HCT116 (cell line): Measurements from ENCODE around the gene SLC50A1. TPM values are rescaled to one million over a fixed set of nuclear protein-coding genes. Genes with fewer than 3 reads are reported as not detected.

Source experiments
- ATAC-seq: fragments of 200-7000 bp; cut with Tn5 transposase; 2 replicates; pipeline ENCODE4 v1.9.1; 2020; ENCODE audit warnings: mild to moderate bottlenecking, moderate library complexity
- BruUV-seq: library from RNA; stranded (reverse); fragments of 400-500 nt; replicated peaks from 2 replicates; lab custom pipeline; 2021; lab: Mats Ljungman, UMichigan
- CTCF ChIA-PET: fragments of 300-600 bp; sonication (Branson Sonifier 250); formaldehyde crosslinking; loops from one replicate; lab custom pipeline; 2021; ENCODE audit warnings: antibody characterized with exemption; lab: Charles Lee
- POLR2A ChIA-PET: fragments of 300-600, 350-600 bp; sonication (Branson Sonifier 250); formaldehyde crosslinking; loops from one replicate; lab custom pipeline; 2021; ENCODE audit warnings: antibody characterized with exemption; lab: Charles Lee
- RAD21 ChIA-PET, 2 experiments: fragments of 300-600 bp; sonication (Branson Sonifier 250); formaldehyde crosslinking; loops; one replicate each; lab custom pipeline; 2023; ENCODE audit warnings: low total read pairs in 2 of 2; ENCODE audit not compliant: uncharacterized antibody in 2 of 2, unreplicated experiment in 2 of 2, low non-redundant PET in 1 of 2; lab: Charles Lee
- DNase-seq: peaks from one replicate; pipeline ENCODE4 v3.0.0-alpha.2; 2010; ENCODE audit warnings: low read depth, low spot score
- H2AFZ ChIP-seq: fragments of 200-600 bp; shearing (Covaris generic), sonication (generic); 2 replicates; pipeline ENCODE4 v1.6.1; 2017; ENCODE audit warnings: low read depth, mixed run types, mixed read lengths, antibody characterized with exemption, low read length; ENCODE audit not compliant: poor library complexity, severe bottlenecking
- H3K27ac ChIP-seq: 2 replicates; pipeline ENCODE4 v1.5.1; 2012; ENCODE audit warnings: low read depth, low read length
- H3K27me3 ChIP-seq: fragments of 200-600 bp; sonication (generic); 2 replicates; pipeline ENCODE4 v1.6.1; 2016; ENCODE audit warnings: mixed run types, low read length, mixed read lengths; ENCODE audit not compliant: insufficient read depth
- H3K36me3 ChIP-seq, 2 experiments: fragments of 200-500 bp in 1 of 2; fragments of 200-600 bp in 1 of 2; sonication (Bioruptor generic) in 1 of 2; sonication (generic) in 1 of 2; 2 replicates each; pipeline versions ENCODE4 v1.5.1 to v1.6.1; 2014 to 2016; ENCODE audit warnings: low read length in 2 of 2, inconsistent platforms in 1 of 2, mixed read lengths in 1 of 2, mixed run types in 1 of 2; ENCODE audit not compliant: insufficient read depth in 2 of 2, control insufficient read depth in 1 of 2
- H3K4me1 ChIP-seq, 2 experiments: fragments of 200-600 bp in 1 of 2; sonication (generic) in 1 of 2; 2 replicates each; pipeline versions ENCODE4 v1.5.1 to v1.6.1; 2012 to 2017; ENCODE audit warnings: low read length in 2 of 2, inconsistent platforms in 1 of 2, mild to moderate bottlenecking in 1 of 2, mixed read lengths in 1 of 2, mixed run types in 1 of 2, moderate library complexity in 1 of 2; ENCODE audit not compliant: insufficient read depth in 2 of 2, control insufficient read depth in 1 of 2
- H3K4me2 ChIP-seq: fragments of 200-600 bp; sonication (generic); 2 replicates; pipeline ENCODE4 v1.6.1; 2017; ENCODE audit warnings: mixed run types, low read length, mixed read lengths
- H3K4me3 ChIP-seq, 2 experiments: fragments of 200-600 bp in 1 of 2; sonication (generic) in 1 of 2; replicated peaks in 1 of 2; 2 replicates each; pipeline ENCODE4 v1.5.1; 2011 to 2016; ENCODE audit warnings: low read length in 2 of 2, control low read depth in 1 of 2, low read depth in 1 of 2, mild to moderate bottlenecking in 1 of 2, mixed read lengths in 1 of 2, mixed run types in 1 of 2
- H3K79me2 ChIP-seq: fragments of 200-600 bp; sonication (generic); 2 replicates; pipeline ENCODE4 v1.6.1; 2017; ENCODE audit warnings: mild to moderate bottlenecking, mixed run types, low read length, moderate library complexity, mixed read lengths; ENCODE audit not compliant: insufficient read depth
- H3K9ac ChIP-seq: fragments of 200-600 bp; sonication (generic); 2 replicates; pipeline ENCODE4 v1.6.1; 2016; ENCODE audit warnings: low read length, mixed read lengths
- H3K9me2 ChIP-seq: fragments of 200-600 bp; sonication (generic), shearing (Covaris generic); 2 replicates; pipeline ENCODE4 v1.6.1; 2017; ENCODE audit warnings: mixed run types, mild to moderate bottlenecking, moderate library complexity; ENCODE audit not compliant: insufficient read depth
- H3K9me3 ChIP-seq, 2 experiments: fragments of 200-500 bp in 1 of 2; fragments of 200-600 bp in 1 of 2; sonication (Bioruptor generic) in 1 of 2; sonication (generic) in 1 of 2; 2 replicates each; pipeline ENCODE4 v1.6.1; 2014 to 2017; ENCODE audit warnings: low read length in 2 of 2, mixed read lengths in 2 of 2, inconsistent platforms in 1 of 2, low read depth in 1 of 2, mild to moderate bottlenecking in 1 of 2, mixed run types in 1 of 2, moderate library complexity in 1 of 2; ENCODE audit not compliant: control insufficient read depth in 1 of 2, insufficient read depth in 1 of 2
- H4K20me1 ChIP-seq: fragments of 200-600 bp; sonication (generic), shearing (Covaris generic); 2 replicates; pipeline ENCODE4 v1.6.1; 2017; ENCODE audit warnings: mixed run types, mild to moderate bottlenecking, moderate library complexity; ENCODE audit not compliant: insufficient read depth
- CEBPB ChIP-seq: IDR thresholded peaks from 2 replicates; pipeline ENCODE4 v1.6.1; 2012; ENCODE audit warnings: low read depth
- MAX ChIP-seq: IDR thresholded peaks from 2 replicates; pipeline ENCODE4 v1.6.1; 2012
- POLR2A ChIP-seq: IDR thresholded peaks from 2 replicates; pipeline ENCODE4 v1.7.0; 2011; ENCODE audit warnings: borderline replicate concordance; ENCODE audit not compliant: insufficient read depth, insufficient read length; ENCODE audit errors: extremely low read depth
- SP1 ChIP-seq: IDR thresholded peaks from 2 replicates; pipeline ENCODE4 v1.6.1; 2012; ENCODE audit warnings: low read depth
- SRF ChIP-seq: IDR thresholded peaks from 2 replicates; pipeline ENCODE4 v1.6.1; 2012; ENCODE audit warnings: low read depth
- YY1 ChIP-seq: IDR thresholded peaks from 2 replicates; pipeline ENCODE4 v1.6.1; 2011; ENCODE audit warnings: low read length, low read depth, moderate library complexity, mild to moderate bottlenecking; ENCODE audit not compliant: insufficient replicate concordance; ENCODE audit errors: extremely low read depth
- ZFX ChIP-seq: fragments of 450-650 bp; IDR thresholded peaks from 2 replicates; pipeline ENCODE4 v1.6.1; 2017
- ZNF274 ChIP-seq: fragments of 200-500 bp; sonication (Bioruptor generic); IDR thresholded peaks from 2 replicates; pipeline ENCODE4 v1.6.1; 2014; ENCODE audit warnings: mild to moderate bottlenecking, low read depth, low read length, inconsistent platforms
- intact Hi-C: fragments of 100-400 bp; cut with micrococcal nuclease; formaldehyde crosslinking; loops from 2 replicates; pipeline ENCODE4 v1.10.0; 2022
- total RNA-seq: library from RNA; stranded (reverse); gene quantifications from one replicate; pipeline ENCODE4 v1.2.1, GENCODE V29; 2021; ENCODE audit not compliant: unreplicated experiment

SLC50A1 gene
- total RNA-seq, 1 experiment from 2014 or later: 49.9 TPM

- TF ChIP-seq MAX: no peak
- TF ChIP-seq SP1: no peak
- 0 out of 2 replicates have a peak, but pooled peaks have one; percentile 19 for TF ChIP-seq ZFX
- no peak for TF ChIP-seq SRF
- TF ChIP-seq, all 23 proteins: peak for 7
Observed at GRCh38 chr1:155172732-155173477, 37.3 kb downstream of the SLC50A1 start, which contains the start of gene KRTCAP2 (continued).

- ChIA-PET CTCF (interaction anchor here (0.7 to 4.6 kb wide), 32 partner anchors 9 to 478 kb away, joined by 3 to 71 read pairs (median 4); partner anchors contain the start of genes CLK2, EFNA3, EFNA4 and MTX1), POLR2A (interaction anchor here (0.5 to 2.5 kb wide), 11 partner anchors 11 to 200 kb away, joined by 3 to 15 read pairs (median 3); partner anchors contain the start of genes ADAM15 and SLC50A1), RAD21 (interaction anchor here (0.8 to 1.3 kb wide), 2 partner anchors 20 to 82 kb away, joined by 3 to 4 read pairs; no protein-coding TSS in a partner anchor)
- Histone ChIP-seq H3K36me3 (peaks cover 2 to 7% of the 10 kb centered on the region in 2 experiments; a peak in 3 of 4 replicates), H4K20me1 (no peaks in the 10 kb centered on the region), H3K4me2 (peak within 1 kb of the TSS; percentile 76), H3K4me1 (peaks cover 7 to 42% of the 10 kb centered on the region in 2 experiments; a peak in 3 of 4 replicates), H3K27ac (peak within 1 kb of the TSS; percentile 76), H3K9me2 (no peaks in the 10 kb centered on the region), H3K27me3 (no peaks in the 10 kb centered on the region), H3K9ac (peak within 1 kb of the TSS; percentile 87), H2AFZ (peak within 1 kb of the TSS; percentile 66), H3K9me3 (no peaks in the 10 kb centered on the region), H3K79me2 (peaks cover 25% of the 10 kb centered on the region), H3K4me3 (peak within 1 kb of the TSS; percentile 84 to 97)
- TF ChIP-seq CEBPB: no peak
- peak; percentile 18 for TF ChIP-seq POLR2A
- TF ChIP-seq ZNF274: no peak
- peak; percentile 30 for TF ChIP-seq YY1
- intact Hi-C loops: loop anchor here (1.0 to 10.0 kb wide), 2 partner anchors 54 to 151 kb away; partner anchors contain the start of gene RUSC1
- BruUV-seq: no TSS peak
- ATAC-seq (peak; percentile 51), DNase-seq (no peak)
Observed at GRCh38 chr1:155173478-155174323, 38.0 kb downstream of the SLC50A1 start, which contains the start of gene TRIM46. Gene TRIM46 (plus strand): TSS chr1:155173849. CDS start chr1:155173967, 118 bp downstream.
